Mesenchymal stem cell (in vitro differentiated cells and primary cell): ENCODE results near the gene LIMA1.
A peak's percentile ranks its signal among the peaks of the same experiment; 100 is the strongest.

Source experiments
- DNase-seq: peaks from one replicate; pipeline ENCODE4 v3.0.0-alpha.2; 2013
- H2AFZ ChIP-seq: one replicate; pipeline ENCODE4 v1.6.1; 2013; ENCODE audit warnings: low read depth, mild to moderate bottlenecking, control low read depth, inconsistent platforms, low read length, moderate library complexity
- H2AK5ac ChIP-seq: 2 replicates; pipeline ENCODE4 v1.6.1; 2013; ENCODE audit warnings: low read length, moderate library complexity, mild to moderate bottlenecking, inconsistent platforms; ENCODE audit not compliant: severe bottlenecking
- H2BK120ac ChIP-seq: one replicate; pipeline ENCODE4 v1.6.1; 2013; ENCODE audit warnings: low read depth, mild to moderate bottlenecking, inconsistent platforms, low read length, moderate library complexity
- H2BK12ac ChIP-seq, 2 experiments: one replicate each; pipeline ENCODE4 v1.6.1; 2013; ENCODE audit warnings: inconsistent platforms in 2 of 2, low read length in 2 of 2, mild to moderate bottlenecking in 2 of 2, moderate library complexity in 2 of 2, control low read depth in 1 of 2
- H2BK15ac ChIP-seq: one replicate; pipeline ENCODE4 v1.6.1; 2013; ENCODE audit warnings: mild to moderate bottlenecking, low read depth, inconsistent platforms; ENCODE audit not compliant: poor library complexity, severe bottlenecking
- H2BK5ac ChIP-seq: 2 replicates; pipeline ENCODE4 v1.6.1; 2013; ENCODE audit warnings: low read depth, mild to moderate bottlenecking, low read length, control low read depth, inconsistent platforms; ENCODE audit not compliant: poor library complexity, severe bottlenecking
- H3K14ac ChIP-seq, 2 experiments: one replicate each; pipeline ENCODE4 v1.6.1; 2013; ENCODE audit warnings: inconsistent platforms in 2 of 2, low read length in 2 of 2, control low read depth in 1 of 2, mild to moderate bottlenecking in 1 of 2, moderate library complexity in 1 of 2
- H3K18ac ChIP-seq, 2 experiments: one replicate each; pipeline ENCODE4 v1.6.1; 2013; ENCODE audit warnings: inconsistent platforms in 2 of 2, low read length in 2 of 2, control low read depth in 1 of 2, low read depth in 1 of 2, mild to moderate bottlenecking in 1 of 2
- H3K23ac ChIP-seq, 2 experiments: one replicate each; pipeline ENCODE4 v1.6.1; 2013; ENCODE audit warnings: inconsistent platforms in 2 of 2, low read length in 2 of 2, mild to moderate bottlenecking in 2 of 2, moderate library complexity in 2 of 2, control low read depth in 1 of 2
- H3K27ac ChIP-seq: 2 replicates; pipeline ENCODE4 v1.5.1; 2013; ENCODE audit warnings: mild to moderate bottlenecking, moderate library complexity, low read length, control low read depth, inconsistent platforms; ENCODE audit not compliant: poor library complexity, severe bottlenecking
- H3K27me3 ChIP-seq, 2 experiments: 2 replicates each; pipeline versions ENCODE4 v1.6.1 to v1.7.0; 2013; ENCODE audit warnings: low read length in 2 of 2, mild to moderate bottlenecking in 2 of 2, moderate library complexity in 2 of 2, control low read depth in 1 of 2, inconsistent platforms in 1 of 2; ENCODE audit not compliant: control insufficient read depth in 1 of 2, insufficient read depth in 1 of 2
- H3K36me3 ChIP-seq, 2 experiments: 2 replicates each; pipeline versions ENCODE4 v1.6.1 to v1.7.0; 2013; ENCODE audit warnings: low read length in 2 of 2, control low read depth in 1 of 2, inconsistent platforms in 1 of 2, low read depth in 1 of 2, mild to moderate bottlenecking in 1 of 2; ENCODE audit not compliant: insufficient read depth in 2 of 2, control insufficient read depth in 1 of 2
- H3K4ac ChIP-seq, 2 experiments: one replicate each; pipeline ENCODE4 v1.6.1; 2013; ENCODE audit warnings: inconsistent platforms in 2 of 2, low read length in 2 of 2, mild to moderate bottlenecking in 2 of 2, moderate library complexity in 2 of 2, control low read depth in 1 of 2, low read depth in 1 of 2
- H3K4me1 ChIP-seq: 2 replicates; pipeline ENCODE4 v1.6.1; 2013; ENCODE audit warnings: low read depth, low read length, control low read depth; ENCODE audit not compliant: control insufficient read depth, insufficient read depth
- H3K4me2 ChIP-seq: 2 replicates; pipeline ENCODE4 v1.6.1; 2013; ENCODE audit warnings: low read length, mild to moderate bottlenecking, inconsistent platforms; ENCODE audit not compliant: poor library complexity, severe bottlenecking
- H3K4me3 ChIP-seq, 2 experiments: 2 replicates each; pipeline versions ENCODE4 v1.5.1 to v1.7.0; 2013; ENCODE audit warnings: low read length in 2 of 2, mild to moderate bottlenecking in 2 of 2, control low read depth in 1 of 2, low read depth in 1 of 2; ENCODE audit not compliant: insufficient read depth in 1 of 2
- H3K79me1 ChIP-seq: replicated peaks from 2 replicates; pipeline ENCODE4 v1.6.1; 2013; ENCODE audit warnings: mild to moderate bottlenecking, control low read depth, low read length, inconsistent platforms; ENCODE audit not compliant: poor library complexity, severe bottlenecking
- H3K9ac ChIP-seq: 2 replicates; pipeline ENCODE4 v1.7.0; 2013; ENCODE audit warnings: mild to moderate bottlenecking, low read length, moderate library complexity
- H3K9me3 ChIP-seq: 2 replicates; pipeline ENCODE4 v1.7.0; 2013; ENCODE audit warnings: mild to moderate bottlenecking, low read length; ENCODE audit not compliant: control insufficient read depth
- H4K8ac ChIP-seq: one replicate; pipeline ENCODE4 v1.6.1; 2013; ENCODE audit warnings: inconsistent platforms, mild to moderate bottlenecking, low read length, moderate library complexity
- H4K91ac ChIP-seq: one replicate; pipeline ENCODE4 v1.6.1; 2013; ENCODE audit warnings: mild to moderate bottlenecking, low read length, inconsistent platforms
- WGBS: methylation state at CpG from one replicate; pipeline ENCODE4 v1.1.7; 2013; ENCODE audit warnings: mixed read lengths; 5-methylcytosine and 5-hydroxymethylcytosine counted together

Gene LIMA1

GRCh38 chr12:50232771-50233209, 50.5 kb downstream of the LIMA1 start:
- no peak overlapping the region for H2AK5ac ChIP-seq
- no peak overlapping the region for H2BK5ac ChIP-seq
- no peaks in the 10 kb centered on the region for H3K9me3 ChIP-seq
- peak overlapping the region in 1 of 2 experiments; percentile 2 for H3K18ac ChIP-seq
- WGBS, result 89% methylated on average over 6 of the region's 9 CpGs
- peaks cover 2% of the 10 kb centered on the region for H3K79me1 ChIP-seq
- H2BK120ac ChIP-seq, result no peak overlapping the region
- H4K8ac ChIP-seq, result no peak overlapping the region
- no peaks in the 10 kb centered on the region for H3K27me3 ChIP-seq
- no peak overlapping the region for H3K4me3 ChIP-seq
- no peak overlapping the region for H3K4ac ChIP-seq
- H3K36me3 ChIP-seq, result peaks cover 0 to 22% of the 10 kb centered on the region in 2 experiments
- no peak overlapping the region for H3K23ac ChIP-seq
- no peak overlapping the region for H2BK12ac ChIP-seq
- H3K14ac ChIP-seq, result no peak overlapping the region
- no peak overlapping the region for H2BK15ac ChIP-seq
- H3K4me2 ChIP-seq, result no peak overlapping the region
- DNase-seq, result no peak
- peaks cover 2% of the 10 kb centered on the region for H3K4me1 ChIP-seq
- H2AFZ ChIP-seq, result no peak overlapping the region
- H3K9ac ChIP-seq, result peak overlapping the region; percentile 30
- no peak overlapping the region for H4K91ac ChIP-seq
- H3K27ac ChIP-seq, result no peak overlapping the region

GRCh38 chr12:50232206-50232605, 51.1 kb downstream of the LIMA1 start:
- Histone ChIP-seq H2AFZ (no peak overlapping the region), H4K8ac (no peak overlapping the region), H3K9ac (no peak overlapping the region), H3K27me3 (no peaks in the 10 kb centered on the region), H2AK5ac (no peak overlapping the region), H3K36me3 (peaks cover 0 to 25% of the 10 kb centered on the region in 2 experiments), H3K9me3 (no peaks in the 10 kb centered on the region), H4K91ac (no peak overlapping the region), H3K4me3 (no peak overlapping the region), H3K4me1 (peaks cover 2% of the 10 kb centered on the region), H2BK12ac (no peak overlapping the region), H3K79me1 (peaks cover 2% of the 10 kb centered on the region), H3K23ac (no peak overlapping the region), H2BK120ac (no peak overlapping the region), H3K4me2 (no peak overlapping the region), H3K4ac (no peak overlapping the region), H3K18ac (no peak overlapping the region), H2BK5ac (no peak overlapping the region), H3K27ac (no peak overlapping the region), H2BK15ac (no peak overlapping the region), H3K14ac (no peak overlapping the region)
- WGBS, result 96% methylated on average over 4 of the region's 4 CpGs
- no peak for DNase-seq

- Histone ChIP-seq H3K14ac (no peak overlapping the region), H3K4me3 (no peak overlapping the region), H2BK5ac (no peak overlapping the region), H3K4ac (no peak overlapping the region), H2AK5ac (no peak overlapping the region), H2AFZ (no peak overlapping the region), H2BK15ac (no peak overlapping the region), H3K27me3 (no peaks in the 10 kb centered on the region), H2BK12ac (no peak overlapping the region), H3K27ac (no peak overlapping the region), H3K4me1 (peaks cover 2% of the 10 kb centered on the region), H3K79me1 (peaks cover 2% of the 10 kb centered on the region), H3K36me3 (peaks cover 0 to 20% of the 10 kb centered on the region in 2 experiments), H2BK120ac (no peak overlapping the region), H3K9me3 (no peaks in the 10 kb centered on the region), H3K23ac (no peak overlapping the region), H3K4me2 (no peak overlapping the region), H4K91ac (no peak overlapping the region), H4K8ac (no peak overlapping the region), H3K9ac (no peak overlapping the region), H3K18ac (no peak overlapping the region)
- no peak for DNase-seq
These were observed 52.0 kb downstream of the LIMA1 start for GRCh38 chr12:50231346-50231745.

GRCh38 chr12:50230217-50230616, 53.1 kb downstream of the LIMA1 start:
- no peak overlapping the region for H2BK5ac ChIP-seq
- H2AFZ ChIP-seq, result no peak overlapping the region
- no peak overlapping the region for H2BK12ac ChIP-seq
- H3K9me3 ChIP-seq, result no peaks in the 10 kb centered on the region
- H2BK120ac ChIP-seq, result no peak overlapping the region
- H4K8ac ChIP-seq, result no peak overlapping the region
- 93% methylated on average over 6 of the region's 6 CpGs for WGBS
- H4K91ac ChIP-seq, result no peak overlapping the region
- no peak overlapping the region for H3K9ac ChIP-seq
- peaks cover 2% of the 10 kb centered on the region for H3K4me1 ChIP-seq
- no peak overlapping the region for H2AK5ac ChIP-seq
- H2BK15ac ChIP-seq, result no peak overlapping the region
- no peak for DNase-seq
- H3K27ac ChIP-seq, result no peak overlapping the region
- peaks cover 2% of the 10 kb centered on the region for H3K79me1 ChIP-seq
- H3K23ac ChIP-seq, result no peak overlapping the region
- H3K18ac ChIP-seq, result no peak overlapping the region
- H3K14ac ChIP-seq, result no peak overlapping the region
- H3K4me2 ChIP-seq, result no peak overlapping the region
- H3K4me3 ChIP-seq, result no peak overlapping the region
- H3K36me3 ChIP-seq, result peaks cover 0 to 20% of the 10 kb centered on the region in 2 experiments
- no peak overlapping the region for H3K4ac ChIP-seq
- H3K27me3 ChIP-seq, result no peaks in the 10 kb centered on the region
